Erythroblast (primary cell): ENCODE results near the gene KDM4C.

Experiments
- GATA1 ChIP-seq: IDR thresholded peaks from 2 replicates; pipeline ENCODE4 v1.6.1; 2011; ENCODE audit warnings: low read depth, mild to moderate bottlenecking, control low read depth, low read length, moderate library complexity
- POLR2A ChIP-seq: IDR thresholded peaks from 2 replicates; pipeline ENCODE4 v1.6.1; 2011; ENCODE audit warnings: mild to moderate bottlenecking, low read length

GRCh38 chr9:7140401-7140800 is 382.6 kb downstream of the KDM4C start:
- no peak for TF ChIP-seq POLR2A
- TF ChIP-seq GATA1 = no peak
